ENCODE data around the gene MRC1.
A peak's percentile ranks its signal among the peaks of the same experiment; 100 is the strongest.

Gene MRC1

GRCh38 chr10:17848646-17849045, 39.5 kb downstream of the MRC1 start:
- no peak for DNase-seq

- no peak for DNase-seq
Measured at GRCh38 chr10:17850501-17850900, 41.4 kb downstream of the MRC1 start.

GRCh38 chr10:17851611-17852010, 42.5 kb downstream of the MRC1 start:
- DNase-seq: no peak

GRCh38 chr10:17854044-17854652, 45.0 kb downstream of the MRC1 start:
- DNase-seq: no peak

- DNase-seq: no peak
Measured at GRCh38 chr10:17857040-17857439, 47.9 kb downstream of the MRC1 start.

GRCh38 chr10:17859492-17860156, 50.5 kb downstream of the MRC1 start:
- no peak for DNase-seq

GRCh38 chr10:17861760-17862159, 52.6 kb downstream of the MRC1 start:
- no peak for DNase-seq

GRCh38 chr10:17865351-17865750, 56.2 kb downstream of the MRC1 start:
- no peak for DNase-seq

- DNase-seq: no peak
Measured at GRCh38 chr10:17866346-17866745, 57.2 kb downstream of the MRC1 start.

- DNase-seq: no peak
Measured at GRCh38 chr10:17867056-17867455, 57.9 kb downstream of the MRC1 start.

- DNase-seq: no peak
Measured at GRCh38 chr10:17871036-17871435, 61.9 kb downstream of the MRC1 start.

GRCh38 chr10:17872191-17873091, 63.3 kb downstream of the MRC1 start:
- no peak for DNase-seq

- no peak for DNase-seq
Measured at GRCh38 chr10:17873946-17874345, 64.8 kb downstream of the MRC1 start.

GRCh38 chr10:17877121-17877520, 68.0 kb downstream of the MRC1 start:
- no peak for DNase-seq

GRCh38 chr10:17878896-17879295, 69.7 kb downstream of the MRC1 start:
- no peak for DNase-seq

- DNase-seq: no peak
Measured at GRCh38 chr10:17880601-17881000, 71.5 kb downstream of the MRC1 start.

GRCh38 chr10:17882557-17882956, 73.4 kb downstream of the MRC1 start:
- DNase-seq: no peak

- no peak for DNase-seq
Measured at GRCh38 chr10:17883621-17884020, 74.5 kb downstream of the MRC1 start.

GRCh38 chr10:17888189-17888588, 79.0 kb downstream of the MRC1 start:
- DNase-seq: no peak

GRCh38 chr10:17891435-17891834, 82.3 kb downstream of the MRC1 start:
- DNase-seq: no peak

- DNase-seq: no peak
Measured at GRCh38 chr10:17904564-17904963, 95.4 kb downstream of the MRC1 start.

- no peak for DNase-seq
Measured at GRCh38 chr10:17905491-17905890, 96.3 kb downstream of the MRC1 start.

GRCh38 chr10:17906002-17906401, 96.9 kb downstream of the MRC1 start:
- no peak for DNase-seq

- DNase-seq: peak in 1 of 2 experiments; percentile 0
Measured at GRCh38 chr10:17907641-17908040, 98.5 kb downstream of the MRC1 start.
